Measurements from ENCODE around the gene EPDR1. TPM values are rescaled to one million over a fixed set of nuclear protein-coding genes. Genes with fewer than 3 reads are reported as not detected.

EPDR1 gene
- total and polyA plus RNA-seq, 5 donors: 13.9 to 24.0 (median 22.6) TPM

Other genes with a start within 250 kb of the EPDR1 start
- gene GPR141, start 236.9 kb upstream of the EPDR1 start, total RNA-seq: under 1 TPM in 2 of 4 donors, not detected in 2; 0.66 to 0.79 TPM
- gene GPR141, start 236.9 kb upstream of the EPDR1 start, polyA plus RNA-seq: not detected
- gene NME8, start 72.0 kb upstream of the EPDR1 start, total RNA-seq: not detected
- gene NME8, start 72.0 kb upstream of the EPDR1 start, polyA plus RNA-seq: not detected
- 1 to 10 TPM; 2.2 to 3.8 (median 3.6) TPM for gene SFRP4, start 3.8 kb upstream of the EPDR1 start, total RNA-seq
- 2.2 TPM for gene SFRP4, start 3.8 kb upstream of the EPDR1 start, polyA plus RNA-seq